ENCODE measurements around the gene ERICH6B.

The ERICH6B gene

GRCh38 chr13:45542391-45542790 is 73.1 kb downstream of the ERICH6B start:
- DNase-seq (ENCODE audit: low read depth, low spot score), result no peak

- DNase-seq (ENCODE audit: low read depth, low spot score), result no peak
These were observed 73.7 kb downstream of the ERICH6B start for GRCh38 chr13:45541806-45542205.

GRCh38 chr13:45540864-45541263 is 74.7 kb downstream of the ERICH6B start:
- no peak for DNase-seq (ENCODE audit: low read depth, low spot score)

GRCh38 chr13:45540195-45540594 is 75.3 kb downstream of the ERICH6B start:
- DNase-seq (ENCODE audit: low read depth, low spot score), result no peak

- no peak for DNase-seq (ENCODE audit: low read depth, low spot score)
These were observed 77.2 kb downstream of the ERICH6B start for GRCh38 chr13:45538382-45538781.

- DNase-seq (ENCODE audit: low read depth, low spot score), result no peak
These were observed 78.0 kb downstream of the ERICH6B start for GRCh38 chr13:45537516-45537915.

GRCh38 chr13:45536224-45536623 is 79.3 kb downstream of the ERICH6B start:
- no peak for DNase-seq (ENCODE audit: low read depth, low spot score)

GRCh38 chr13:45534604-45535003 is 80.9 kb downstream of the ERICH6B start:
- DNase-seq (ENCODE audit: low read depth, low spot score), result no peak

- DNase-seq (ENCODE audit: low read depth, low spot score), result no peak
These were observed 85.8 kb downstream of the ERICH6B start for GRCh38 chr13:45529758-45530157.

GRCh38 chr13:45527699-45528462 is 87.7 kb downstream of the ERICH6B start:
- no peak for DNase-seq (ENCODE audit: low read depth, low spot score)

GRCh38 chr13:45522571-45522970 is 93.0 kb downstream of the ERICH6B start:
- no peak for DNase-seq (ENCODE audit: low read depth, low spot score)

- DNase-seq (ENCODE audit: low read depth, low spot score), result peak; percentile 40
These were observed 94.2 kb downstream of the ERICH6B start for GRCh38 chr13:45521297-45521696.

GRCh38 chr13:45519493-45519892 is 96.0 kb downstream of the ERICH6B start:
- DNase-seq (ENCODE audit: low read depth, low spot score), result no peak

- DNase-seq (ENCODE audit: low read depth, low spot score), result no peak
These were observed 96.9 kb downstream of the ERICH6B start for GRCh38 chr13:45518525-45519245.

GRCh38 chr13:45516757-45517156 is 98.8 kb downstream of the ERICH6B start:
- no peak for DNase-seq (ENCODE audit: low read depth, low spot score)

- DNase-seq (ENCODE audit: low read depth, low spot score), result no peak
These were observed 103.4 kb downstream of the ERICH6B start for GRCh38 chr13:45512098-45512496.

- peak; percentile 54 for DNase-seq (ENCODE audit: low read depth, low spot score)
These were observed 104.0 kb downstream of the ERICH6B start for GRCh38 chr13:45511310-45512097.

GRCh38 chr13:45510672-45511071 is 104.9 kb downstream of the ERICH6B start:
- no peak for DNase-seq (ENCODE audit: low read depth, low spot score)

- no peak for DNase-seq (ENCODE audit: low read depth, low spot score)
These were observed 106.8 kb downstream of the ERICH6B start for GRCh38 chr13:45508776-45509175.

GRCh38 chr13:45506811-45507210 is 108.7 kb downstream of the ERICH6B start:
- DNase-seq (ENCODE audit: low read depth, low spot score), result no peak

- DNase-seq (ENCODE audit: low read depth, low spot score), result no peak
These were observed 111.9 kb downstream of the ERICH6B start for GRCh38 chr13:45503658-45504057.

- no peak for DNase-seq (ENCODE audit: low read depth, low spot score)
These were observed 114.4 kb downstream of the ERICH6B start for GRCh38 chr13:45501175-45501526.
